Fibroblast of villous mesenchyme (primary cell): ENCODE data around the gene PRKAR2B. TPM values are rescaled to one million over a fixed set of nuclear protein-coding genes. Genes with fewer than 3 reads are reported as not detected.

Experiments used
- DNase-seq: peaks from one replicate; pipeline ENCODE4 v3.0.0-alpha.2; 2010; ENCODE audit warnings: low read depth
- H3K4me3 ChIP-seq: 2 replicates; pipeline ENCODE4 v1.5.1; 2011; ENCODE audit warnings: low read depth, mild to moderate bottlenecking, low read length
- total RNA-seq: library from RNA; depleted of rRNA; stranded (reverse); fragments of >200 nt; gene quantifications from 2 replicates; pipeline ENCODE4 v1.2.3, GENCODE V29; 2012
- TF ChIP-seq, protein P1 (sequence below): IDR thresholded peaks from 2 replicates; pipeline ENCODE4 v1.5.1; 2012; ENCODE audit warnings: low read depth, mild to moderate bottlenecking, low read length; ENCODE audit not compliant: insufficient read depth

The PRKAR2B gene
- total RNA-seq, 1 donor = 3.9 TPM

DNA sequence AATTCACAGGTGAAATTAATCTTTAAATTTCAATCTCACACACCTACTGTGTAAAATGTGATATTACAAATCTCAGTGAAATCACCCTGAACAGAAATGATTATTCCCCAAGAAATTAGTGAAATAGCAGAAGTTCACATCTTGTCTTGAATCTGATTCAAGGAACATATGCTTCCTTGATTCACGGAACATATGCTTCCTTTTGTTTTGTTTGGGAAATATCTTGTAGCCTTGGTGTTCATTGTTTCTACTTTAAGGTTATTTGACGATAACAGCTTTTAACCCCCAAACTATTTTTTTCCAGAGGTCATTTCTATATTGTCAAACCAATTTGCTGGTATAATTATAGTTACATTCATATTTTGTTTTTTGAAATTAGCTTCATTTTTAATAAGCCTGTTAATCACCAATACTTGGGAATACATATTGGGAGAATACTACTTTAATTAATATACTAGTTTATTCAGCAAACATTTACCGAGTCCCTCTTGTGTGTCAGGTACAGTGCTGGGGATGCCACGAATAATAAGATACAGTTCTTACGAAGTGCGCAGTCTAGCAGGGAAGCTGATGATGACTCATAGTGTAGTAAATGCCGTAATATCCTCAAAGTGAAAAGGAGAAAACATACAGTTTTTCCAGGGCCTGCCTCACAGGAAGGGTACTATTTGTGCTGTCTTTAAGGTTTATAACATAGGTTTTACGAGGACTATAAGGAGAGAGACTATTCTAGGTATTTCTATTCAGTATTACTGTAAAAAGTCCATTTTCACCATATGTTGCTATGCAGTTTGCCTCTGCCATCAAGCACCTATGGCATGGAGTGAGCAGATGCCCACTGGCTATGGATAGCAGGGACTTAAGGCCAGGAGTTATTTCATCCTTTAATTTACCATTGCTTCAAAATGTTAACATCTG is 32.5 kb downstream of the PRKAR2B start:
- TF ChIP-seq, protein P1, sequence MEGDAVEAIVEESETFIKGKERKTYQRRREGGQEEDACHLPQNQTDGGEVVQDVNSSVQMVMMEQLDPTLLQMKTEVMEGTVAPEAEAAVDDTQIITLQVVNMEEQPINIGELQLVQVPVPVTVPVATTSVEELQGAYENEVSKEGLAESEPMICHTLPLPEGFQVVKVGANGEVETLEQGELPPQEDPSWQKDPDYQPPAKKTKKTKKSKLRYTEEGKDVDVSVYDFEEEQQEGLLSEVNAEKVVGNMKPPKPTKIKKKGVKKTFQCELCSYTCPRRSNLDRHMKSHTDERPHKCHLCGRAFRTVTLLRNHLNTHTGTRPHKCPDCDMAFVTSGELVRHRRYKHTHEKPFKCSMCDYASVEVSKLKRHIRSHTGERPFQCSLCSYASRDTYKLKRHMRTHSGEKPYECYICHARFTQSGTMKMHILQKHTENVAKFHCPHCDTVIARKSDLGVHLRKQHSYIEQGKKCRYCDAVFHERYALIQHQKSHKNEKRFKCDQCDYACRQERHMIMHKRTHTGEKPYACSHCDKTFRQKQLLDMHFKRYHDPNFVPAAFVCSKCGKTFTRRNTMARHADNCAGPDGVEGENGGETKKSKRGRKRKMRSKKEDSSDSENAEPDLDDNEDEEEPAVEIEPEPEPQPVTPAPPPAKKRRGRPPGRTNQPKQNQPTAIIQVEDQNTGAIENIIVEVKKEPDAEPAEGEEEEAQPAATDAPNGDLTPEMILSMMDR = no peak
- H3K4me3 ChIP-seq = no peak overlapping the region
- no peak for DNase-seq

DNA sequence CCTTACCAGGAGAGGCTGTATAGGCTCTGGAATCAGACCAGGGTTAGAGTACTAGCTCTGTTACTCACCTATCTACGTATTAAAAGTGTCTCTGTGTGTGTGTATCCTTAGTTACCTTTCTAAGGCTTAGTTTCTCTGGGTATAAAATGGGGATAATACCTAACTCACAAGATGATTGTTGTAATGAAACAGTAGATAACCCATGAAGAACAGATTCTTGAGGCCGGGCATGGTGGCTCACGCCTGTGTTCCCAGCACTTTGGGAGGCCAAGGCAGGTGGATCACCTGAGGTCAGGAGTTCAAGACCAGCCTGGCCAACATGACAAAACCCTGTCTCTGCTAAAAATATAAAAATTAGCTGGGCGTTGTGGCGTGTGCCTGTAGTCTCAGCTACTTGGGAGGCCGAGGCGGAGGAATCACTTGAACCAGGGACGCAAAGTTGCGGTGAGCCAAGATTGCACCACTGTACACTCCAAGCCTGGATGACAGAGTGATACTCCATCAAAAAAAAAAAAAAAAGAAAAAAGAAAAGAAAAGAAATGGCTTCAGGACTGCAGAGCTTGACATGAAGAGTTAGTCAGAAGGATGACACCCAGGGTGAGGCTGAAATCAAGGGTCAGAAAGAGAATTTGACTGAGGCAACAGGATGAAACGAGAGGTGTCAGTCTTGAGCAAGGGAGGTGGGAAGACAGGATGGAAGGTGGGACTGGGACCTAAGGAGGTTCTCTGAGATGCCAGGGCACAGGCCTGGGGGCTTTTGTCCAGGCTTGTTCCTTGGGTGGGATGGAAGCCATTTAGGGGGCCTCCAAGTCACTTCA is 33.4 kb downstream of the PRKAR2B start:
- DNase-seq = no peak
- TF ChIP-seq, protein P1 = no peak
- H3K4me3 ChIP-seq = no peak overlapping the region

DNA sequence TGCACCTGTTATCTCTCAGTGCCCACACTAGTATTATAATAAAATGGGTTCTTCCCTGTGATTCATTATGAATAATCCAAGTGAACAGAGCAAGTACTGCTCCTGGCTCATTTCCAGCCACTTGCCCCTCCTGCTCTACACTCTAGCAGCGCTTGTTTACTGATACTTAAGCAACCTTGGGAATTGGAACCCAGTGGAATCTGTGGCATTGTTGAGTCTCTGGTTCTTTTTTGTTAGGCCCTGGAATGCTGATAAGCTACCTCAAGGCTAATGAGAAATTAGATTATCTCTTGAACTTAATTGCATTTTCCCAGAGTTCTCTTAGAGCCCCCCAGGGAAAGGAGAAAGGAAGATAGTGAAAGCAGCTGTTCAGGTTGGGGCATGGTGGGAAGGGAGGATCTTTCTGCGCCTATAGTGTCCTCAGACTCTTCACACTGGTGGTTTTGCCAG is 34.0 kb downstream of the PRKAR2B start:
- DNase-seq = peak; percentile 19
- no peak overlapping the region for H3K4me3 ChIP-seq
- TF ChIP-seq, protein P1 = no peak

DNA sequence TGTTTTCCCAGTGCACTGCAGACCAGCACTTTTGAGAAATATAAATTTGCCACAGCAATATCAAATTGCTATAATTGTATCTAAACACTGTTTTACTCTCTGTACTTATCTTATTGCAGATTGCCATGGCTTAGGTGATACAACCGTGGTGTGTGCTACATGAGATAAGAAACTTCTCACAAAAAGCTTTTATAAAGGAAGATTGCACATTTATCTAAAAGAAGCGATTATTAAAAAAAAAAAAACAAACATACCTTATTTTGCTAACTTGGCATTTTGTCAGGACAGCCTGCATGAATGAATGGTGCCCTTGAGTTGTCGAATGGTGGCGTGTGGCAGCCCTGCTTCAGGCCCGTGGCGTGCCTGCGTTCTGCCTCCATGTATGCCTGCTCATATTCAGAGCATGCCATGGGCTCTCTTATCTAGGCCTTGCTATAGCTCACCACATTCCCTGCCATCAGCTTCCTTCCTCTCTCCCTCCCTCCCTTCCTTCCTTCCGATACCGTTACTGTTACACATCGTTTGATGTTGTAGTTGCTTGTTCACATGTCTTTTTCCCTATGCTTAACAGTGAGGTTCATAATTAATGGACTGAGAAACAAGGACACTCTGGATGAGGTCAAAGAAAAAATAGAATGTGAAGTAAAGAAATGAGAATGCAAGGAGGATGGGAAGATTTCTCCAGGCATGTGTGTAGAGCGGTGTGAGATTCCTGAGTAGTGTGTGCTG is 34.9 kb downstream of the PRKAR2B start:
- H3K4me3 ChIP-seq = no peak overlapping the region
- TF ChIP-seq, protein P1 = no peak
- DNase-seq = no peak

DNA sequence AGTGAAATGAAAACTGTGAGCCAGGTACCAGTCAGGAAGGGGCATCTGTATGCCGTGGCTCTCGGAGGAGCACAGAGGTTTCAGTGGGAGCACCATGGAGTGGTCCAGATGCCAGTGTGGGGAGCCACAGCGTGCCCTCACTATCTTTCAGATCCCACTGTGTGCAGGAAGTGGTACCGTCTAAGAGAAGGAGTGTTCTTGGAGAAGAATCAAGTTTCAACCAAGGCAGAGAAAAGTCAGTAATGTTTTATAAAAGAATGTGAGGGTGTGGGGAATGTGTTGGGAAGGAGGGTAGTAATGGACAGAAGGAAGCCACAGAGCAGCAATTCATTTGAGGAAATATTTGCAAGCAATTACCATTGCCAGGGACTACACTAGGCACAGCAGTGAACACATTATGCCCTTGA is 35.6 kb downstream of the PRKAR2B start:
- DNase-seq = no peak
- TF ChIP-seq, protein P1 = no peak
- H3K4me3 ChIP-seq = no peak overlapping the region

DNA sequence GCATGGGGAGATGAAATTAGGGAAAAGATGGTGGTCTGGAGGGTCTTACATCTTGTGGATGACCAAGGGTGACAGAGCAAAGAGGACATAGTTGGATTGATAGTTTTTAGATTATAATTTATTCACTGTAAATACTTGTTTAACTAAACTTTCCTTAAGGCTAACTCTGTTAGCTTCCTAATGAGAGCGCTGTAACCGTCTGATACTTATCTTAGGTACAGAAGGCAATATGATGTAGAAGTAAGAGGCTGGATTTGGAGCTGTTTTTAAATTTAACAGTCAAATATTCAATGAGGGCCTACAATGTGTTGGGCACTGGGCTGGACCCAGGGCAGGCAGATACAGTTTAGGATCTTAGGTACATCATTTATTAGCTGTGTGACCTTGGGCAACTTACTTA is 36.0 kb downstream of the PRKAR2B start:
- TF ChIP-seq, protein P1 = no peak
- no peak overlapping the region for H3K4me3 ChIP-seq
- no peak for DNase-seq
